GM12872 (cell line): ENCODE results near the gene SEC16A.

Experiments used
- TF ChIP-seq, protein P1 (sequence below): IDR thresholded peaks from 3 replicates; pipeline ENCODE4 v1.5.1; 2011; ENCODE audit warnings: low read depth, mild to moderate bottlenecking, low read length, moderate library complexity; ENCODE audit not compliant: insufficient read depth

The SEC16A gene

DNA sequence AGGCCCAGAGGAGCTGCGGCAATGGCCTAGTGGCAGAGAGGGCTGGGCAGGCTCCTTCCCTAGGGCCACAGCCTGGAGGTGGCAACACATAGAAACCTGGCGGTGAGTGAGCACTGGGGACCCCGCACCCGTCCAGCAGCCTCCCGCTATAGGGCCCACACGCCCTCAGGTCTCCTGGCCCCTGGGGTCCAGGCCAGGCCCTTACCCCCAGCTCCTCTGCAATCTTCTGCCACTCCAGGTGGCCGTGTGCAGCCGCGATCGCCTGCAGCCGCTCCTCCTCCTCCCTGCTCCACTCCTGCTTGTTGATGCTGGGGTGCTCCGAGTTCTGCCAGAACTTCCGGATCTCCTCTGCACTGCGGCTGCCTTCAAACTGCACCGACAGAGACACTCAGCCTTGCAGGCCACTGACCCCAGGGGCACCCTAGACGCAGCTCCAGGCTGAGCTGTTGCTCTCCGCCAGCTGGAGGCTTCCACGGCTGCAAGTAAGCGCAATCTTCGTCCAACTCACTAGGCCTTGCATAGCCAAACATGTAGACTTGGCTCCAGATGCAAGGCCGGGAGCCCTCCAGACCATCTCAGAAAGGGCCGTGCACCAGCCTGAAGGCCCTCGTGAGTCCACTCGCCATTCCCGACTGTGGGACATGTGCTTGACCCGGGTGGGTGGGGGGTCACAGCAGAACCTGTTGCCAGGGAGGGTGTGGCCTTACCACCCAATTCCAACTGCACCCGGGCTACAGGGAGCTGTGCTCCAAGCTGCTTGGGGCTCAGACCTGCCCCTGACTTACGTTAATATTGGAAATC lies 90.9 kb downstream of the SEC16A start:
- TF ChIP-seq, protein P1, sequence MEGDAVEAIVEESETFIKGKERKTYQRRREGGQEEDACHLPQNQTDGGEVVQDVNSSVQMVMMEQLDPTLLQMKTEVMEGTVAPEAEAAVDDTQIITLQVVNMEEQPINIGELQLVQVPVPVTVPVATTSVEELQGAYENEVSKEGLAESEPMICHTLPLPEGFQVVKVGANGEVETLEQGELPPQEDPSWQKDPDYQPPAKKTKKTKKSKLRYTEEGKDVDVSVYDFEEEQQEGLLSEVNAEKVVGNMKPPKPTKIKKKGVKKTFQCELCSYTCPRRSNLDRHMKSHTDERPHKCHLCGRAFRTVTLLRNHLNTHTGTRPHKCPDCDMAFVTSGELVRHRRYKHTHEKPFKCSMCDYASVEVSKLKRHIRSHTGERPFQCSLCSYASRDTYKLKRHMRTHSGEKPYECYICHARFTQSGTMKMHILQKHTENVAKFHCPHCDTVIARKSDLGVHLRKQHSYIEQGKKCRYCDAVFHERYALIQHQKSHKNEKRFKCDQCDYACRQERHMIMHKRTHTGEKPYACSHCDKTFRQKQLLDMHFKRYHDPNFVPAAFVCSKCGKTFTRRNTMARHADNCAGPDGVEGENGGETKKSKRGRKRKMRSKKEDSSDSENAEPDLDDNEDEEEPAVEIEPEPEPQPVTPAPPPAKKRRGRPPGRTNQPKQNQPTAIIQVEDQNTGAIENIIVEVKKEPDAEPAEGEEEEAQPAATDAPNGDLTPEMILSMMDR = no peak
